Right atrium auricular region (tissue), 2 donors: ENCODE data around the gene SLC5A12. TPM values are rescaled to one million over a fixed set of nuclear protein-coding genes. Genes with fewer than 3 reads are reported as not detected.

ENCODE experiments used
- DNase-seq: peaks from one replicate; pipeline ENCODE4 v3.0.0-alpha.2; 2019; ENCODE audit warnings: low spot score
- H3K27ac ChIP-seq, 2 donors: fragments of 200-600 bp; sonication (generic); 1 replicate in 1 of 2; 2 replicates in 1 of 2; pipeline ENCODE4 v1.5.1; 2016 to 2019
- H3K27me3 ChIP-seq, 2 donors: fragments of 200-600 bp; sonication (generic); one replicate each; pipeline versions ENCODE4 v1.5.1 to v1.6.0; 2017 to 2019
- H3K36me3 ChIP-seq: fragments of 200-600 bp; sonication (generic); one replicate; pipeline ENCODE4 v1.5.1; 2016
- H3K4me1 ChIP-seq, 2 donors: fragments of 200-600 bp; sonication (generic); one replicate each; pipeline versions ENCODE4 v1.5.1 to v1.6.0; 2017 to 2019
- H3K4me3 ChIP-seq, 2 donors: fragments of 200-600 bp; sonication (generic); 1 replicate in 1 of 2; 2 replicates in 1 of 2; pipeline ENCODE4 v1.5.1; 2017 to 2019; ENCODE audit warnings: mild to moderate bottlenecking in 1 of 2, moderate library complexity in 1 of 2
- H3K9me3 ChIP-seq, 2 donors: fragments of 200-600 bp; sonication (generic); one replicate each; pipeline ENCODE4 v1.5.1; 2019
- CTCF ChIP-seq, 2 donors: fragments of 200-600 bp; sonication (generic); IDR thresholded peaks; one replicate each; pipeline ENCODE4 v1.5.1; 2019; ENCODE audit warnings: antibody characterized with exemption in 2 of 2
- total RNA-seq, 2 donors: library from RNA; depleted of rRNA; stranded (reverse); fragments of >200 nt; gene quantifications; one replicate each; pipeline ENCODE4 v1.1.0, GENCODE V29; 2016

SLC5A12 gene
- total RNA-seq, 2 donors from 2014 or later: 1.7 to 4.0 TPM

- H3K36me3 ChIP-seq: no peaks in the 10 kb centered on the region
- TF ChIP-seq CTCF (IDR thresholded peaks at IDR 0.05): no peak
- no peaks in the 10 kb centered on the region for H3K9me3 ChIP-seq
- no peak for DNase-seq
- H3K4me1 ChIP-seq: no peaks in the 10 kb centered on the region
- no peak overlapping the region for H3K27ac ChIP-seq
- H3K27me3 ChIP-seq: no peaks in the 10 kb centered on the region
- no peak overlapping the region for H3K4me3 ChIP-seq
Measured at GRCh38 chr11:26764315-26764714, 42.5 kb upstream of the SLC5A12 start.

DNA sequence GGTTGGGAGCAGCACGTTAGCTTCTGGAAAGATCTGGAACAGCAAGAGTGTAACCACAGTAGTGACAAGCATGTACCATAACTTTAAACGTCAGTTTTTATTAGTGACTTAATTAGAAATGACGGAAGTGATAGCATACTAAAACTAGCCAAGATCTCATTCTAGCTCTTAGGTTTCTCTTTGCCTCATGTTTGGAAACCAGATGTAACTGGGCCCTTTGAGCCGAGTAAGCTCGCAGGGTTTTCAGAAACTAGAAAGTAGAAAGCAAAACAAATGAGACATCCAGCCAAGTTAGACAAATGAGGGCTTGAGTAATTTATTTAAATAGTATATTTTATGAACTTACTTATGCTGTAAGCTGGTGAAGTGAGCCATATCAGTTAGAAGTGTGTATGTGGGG is 40.2 kb upstream of the SLC5A12 start:
- DNase-seq: no peak
- Histone ChIP-seq H3K27ac (no peak overlapping the region), H3K27me3 (no peaks in the 10 kb centered on the region), H3K4me1 (no peaks in the 10 kb centered on the region), H3K4me3 (no peak overlapping the region), H3K36me3 (no peaks in the 10 kb centered on the region), H3K9me3 (no peaks in the 10 kb centered on the region)
- TF ChIP-seq CTCF (IDR thresholded peaks at IDR 0.05): no peak

- no peak overlapping the region for H3K4me3 ChIP-seq
- H3K27me3 ChIP-seq: no peaks in the 10 kb centered on the region
- H3K36me3 ChIP-seq: no peaks in the 10 kb centered on the region
- DNase-seq: no peak
- no peak for TF ChIP-seq CTCF (IDR thresholded peaks at IDR 0.05)
- H3K4me1 ChIP-seq: no peaks in the 10 kb centered on the region
- no peaks in the 10 kb centered on the region for H3K9me3 ChIP-seq
- no peak overlapping the region for H3K27ac ChIP-seq
Measured at GRCh38 chr11:26761361-26761809, 39.5 kb upstream of the SLC5A12 start.

DNA sequence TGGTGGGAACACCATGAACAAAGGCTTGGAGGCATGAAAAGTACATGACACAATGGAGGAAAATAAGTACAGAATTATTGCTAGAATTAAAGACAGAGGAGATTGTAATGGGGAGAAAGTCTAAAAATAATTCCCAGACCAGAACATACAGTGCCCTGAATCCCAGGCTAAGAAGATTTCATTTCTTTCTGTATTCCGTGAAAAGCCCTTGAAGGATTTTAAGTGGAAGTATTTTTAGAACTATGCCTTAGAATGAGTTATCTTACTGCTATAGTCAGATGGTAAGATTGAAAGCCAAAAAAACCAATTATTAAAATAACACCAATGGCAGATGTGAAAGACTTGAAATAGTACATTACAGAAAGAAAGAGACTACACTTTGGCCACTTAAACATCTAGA is 36.1 kb upstream of the SLC5A12 start:
- no peak for DNase-seq
- Histone ChIP-seq H3K27ac (peak overlapping the region in 1 of 2 donors; percentile 22), H3K36me3 (no peaks in the 10 kb centered on the region), H3K9me3 (no peaks in the 10 kb centered on the region), H3K4me3 (no peak overlapping the region), H3K27me3 (no peaks in the 10 kb centered on the region), H3K4me1 (no peaks in the 10 kb centered on the region)
- TF ChIP-seq CTCF (IDR thresholded peaks at IDR 0.05): no peak

- Histone ChIP-seq H3K4me3 (no peak overlapping the region), H3K9me3 (no peaks in the 10 kb centered on the region), H3K27me3 (no peaks in the 10 kb centered on the region), H3K27ac (no peak overlapping the region), H3K36me3 (no peaks in the 10 kb centered on the region), H3K4me1 (no peaks in the 10 kb centered on the region)
- TF ChIP-seq CTCF (IDR thresholded peaks at IDR 0.05): no peak
- no peak for DNase-seq
Measured at GRCh38 chr11:26755762-26756161, 33.9 kb upstream of the SLC5A12 start.

DNA sequence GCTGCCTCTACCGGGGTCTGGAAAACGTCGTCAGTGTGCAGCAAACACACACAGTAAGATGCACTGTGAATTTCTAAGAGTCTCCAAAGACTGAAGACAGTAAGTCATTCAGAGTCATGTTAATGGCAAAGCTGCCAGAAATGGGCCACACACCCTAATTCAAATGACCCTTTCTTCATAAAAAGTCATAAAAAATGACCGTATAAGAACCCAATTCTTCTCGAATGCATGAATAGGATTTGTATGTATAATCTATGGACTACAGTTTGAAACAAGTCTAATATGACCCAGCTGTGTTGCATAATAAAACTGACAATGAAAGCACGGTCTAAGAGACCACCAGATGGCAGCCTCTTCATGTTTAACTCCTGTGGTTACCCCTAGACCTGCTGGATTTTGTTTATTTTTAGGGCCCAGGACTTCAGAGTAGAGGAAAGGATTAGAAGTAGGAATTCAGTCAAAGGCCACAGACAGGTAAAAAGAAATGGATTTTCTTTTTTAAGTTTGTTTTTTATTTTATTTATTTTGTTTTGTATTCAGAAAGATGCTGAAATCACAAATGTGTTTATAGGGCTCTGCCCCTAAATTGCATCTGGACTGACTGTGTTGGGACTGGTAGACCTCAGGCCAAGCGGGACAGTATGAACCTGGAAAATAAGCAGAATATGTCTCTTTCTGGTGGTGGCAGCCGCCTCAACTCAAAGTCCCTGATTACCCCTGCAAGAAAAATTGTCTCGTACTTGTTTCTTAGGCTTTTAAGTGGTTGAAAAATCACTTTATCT is 32.1 kb upstream of the SLC5A12 start:
- Histone ChIP-seq H3K36me3 (no peaks in the 10 kb centered on the region), H3K9me3 (no peaks in the 10 kb centered on the region), H3K4me3 (no peak overlapping the region), H3K27me3 (no peaks in the 10 kb centered on the region), H3K27ac (no peak overlapping the region), H3K4me1 (no peaks in the 10 kb centered on the region)
- peak; percentile 67 to 72 for TF ChIP-seq CTCF (IDR thresholded peaks at IDR 0.05)
- no peak for DNase-seq
